Activated T-cell treated with anti-CD3 and anti-CD28 coated beads, Interleukin-2, amount 50 U/mL, for 72 hours (primary cell): ENCODE results near the gene NOSTRIN. TPM values are rescaled to one million over a fixed set of nuclear protein-coding genes. Genes with fewer than 3 reads are reported as not detected.
"Not testable (repeated sequence)": the region's sequence is repeated elsewhere in the genome, so short reads cannot be mapped to it uniquely, and the experiment has no call there.

Experiments used
- ATAC-seq, 2 donors: fragments of 150-1000 bp; cut with Tn5 transposase; replicated peaks in 1 of 2; 2 replicates each; pipeline ENCODE4 v1.10.0; 2021; ENCODE audit warnings: moderate library complexity in 2 of 2, mild to moderate bottlenecking in 1 of 2
- DNase-seq, 2 donors: peaks; one replicate each; pipeline ENCODE4 v3.0.0; 2021 to 2022; ENCODE audit warnings: mixed read lengths in 1 of 2
- H3K27ac Mint-ChIP-seq: one replicate; pipeline ENCODE4 v1.8.0; 2022; ENCODE audit warnings: mild to moderate bottlenecking, moderate library complexity, mixed read lengths
- H3K27me3 Mint-ChIP-seq: one replicate; pipeline ENCODE4 v1.8.0; 2022; ENCODE audit warnings: low read depth, mixed read lengths
- H3K36me3 Mint-ChIP-seq, 2 donors: one replicate each; pipeline ENCODE4 v1.8.0; 2022; ENCODE audit warnings: mixed read lengths in 2 of 2, mild to moderate bottlenecking in 1 of 2; ENCODE audit not compliant: insufficient read depth in 2 of 2
- H3K4me1 Mint-ChIP-seq: one replicate; pipeline ENCODE4 v1.8.0; 2022; ENCODE audit warnings: low read depth, mixed read lengths
- H3K4me3 Mint-ChIP-seq, 2 donors: one replicate each; pipeline ENCODE4 v1.8.0; 2022; ENCODE audit warnings: mild to moderate bottlenecking in 2 of 2, mixed read lengths in 2 of 2, moderate library complexity in 2 of 2
- H3K9me3 Mint-ChIP-seq, 2 donors: one replicate each; pipeline ENCODE4 v1.8.0; 2022; ENCODE audit warnings: mixed read lengths in 2 of 2
- total RNA-seq, 2 donors: library from RNA; stranded (reverse); gene quantifications; one replicate each; pipeline ENCODE4 v1.2.3, GENCODE V29; 2022

Gene NOSTRIN, protein sequence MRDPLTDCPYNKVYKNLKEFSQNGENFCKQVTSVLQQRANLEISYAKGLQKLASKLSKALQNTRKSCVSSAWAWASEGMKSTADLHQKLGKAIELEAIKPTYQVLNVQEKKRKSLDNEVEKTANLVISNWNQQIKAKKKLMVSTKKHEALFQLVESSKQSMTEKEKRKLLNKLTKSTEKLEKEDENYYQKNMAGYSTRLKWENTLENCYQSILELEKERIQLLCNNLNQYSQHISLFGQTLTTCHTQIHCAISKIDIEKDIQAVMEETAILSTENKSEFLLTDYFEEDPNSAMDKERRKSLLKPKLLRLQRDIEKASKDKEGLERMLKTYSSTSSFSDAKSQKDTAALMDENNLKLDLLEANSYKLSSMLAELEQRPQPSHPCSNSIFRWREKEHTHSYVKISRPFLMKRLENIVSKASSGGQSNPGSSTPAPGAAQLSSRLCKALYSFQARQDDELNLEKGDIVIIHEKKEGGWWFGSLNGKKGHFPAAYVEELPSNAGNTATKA
- total RNA-seq = not detected

DNA sequence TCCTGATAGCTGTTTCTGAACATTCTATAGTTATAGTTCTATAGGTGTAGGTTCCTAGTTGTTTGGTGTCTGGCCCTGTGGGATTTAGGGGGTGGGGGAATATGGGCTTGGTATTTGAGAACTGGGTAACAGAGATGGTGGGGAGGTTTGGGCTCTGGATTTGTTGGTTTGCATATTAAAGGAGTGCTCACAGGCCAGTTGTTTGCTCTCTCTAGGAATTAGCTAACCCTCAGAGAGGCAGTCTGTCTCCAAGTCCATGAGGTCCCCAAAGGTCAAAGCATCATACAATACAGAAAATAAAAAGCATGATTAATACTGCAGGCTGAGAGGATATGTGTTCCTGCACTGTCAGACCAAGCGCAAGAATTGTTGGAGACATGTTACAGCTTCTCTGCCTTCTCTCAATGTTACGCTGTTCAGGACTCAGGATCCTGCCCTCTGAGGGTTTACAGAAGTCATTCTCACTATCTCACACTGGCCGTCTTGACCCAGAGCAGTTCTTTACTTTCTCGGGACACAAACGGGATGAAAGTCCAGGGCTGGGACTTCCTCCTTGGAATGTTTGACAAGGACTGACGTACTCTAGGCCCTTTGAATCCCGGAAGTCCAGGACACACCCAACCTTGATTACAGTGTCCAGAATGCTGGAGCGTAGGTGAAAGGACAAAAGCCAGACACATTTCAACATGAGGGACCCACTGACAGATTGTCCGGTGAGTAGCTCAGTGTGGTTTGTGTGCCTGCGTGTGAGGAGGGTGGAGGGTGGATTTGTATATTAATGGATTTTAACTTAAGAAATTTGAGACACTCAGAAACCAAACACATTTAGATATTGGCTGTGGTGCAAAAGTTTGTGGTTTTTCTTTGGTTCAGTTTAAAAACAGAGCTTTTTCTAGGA, at the start of gene NOSTRIN:
NOSTRIN (plus strand) TSS at position 677 of the 898 bp plus-strand sequence; CDS start at position 687, 10 bp downstream.
- ATAC-seq (no peak), DNase-seq (no peak)
- H3K4me3 Mint-ChIP-seq = no peak within 1 kb of the TSS
- H3K9me3 Mint-ChIP-seq = no peaks in the 10 kb centered on the region
- H3K27ac Mint-ChIP-seq = no peak within 1 kb of the TSS
- no peaks in the 10 kb centered on the region for H3K4me1 Mint-ChIP-seq
- peaks cover 6% of the 10 kb centered on the region for H3K27me3 Mint-ChIP-seq
- H3K36me3 Mint-ChIP-seq = no peaks in the 10 kb centered on the region

DNA sequence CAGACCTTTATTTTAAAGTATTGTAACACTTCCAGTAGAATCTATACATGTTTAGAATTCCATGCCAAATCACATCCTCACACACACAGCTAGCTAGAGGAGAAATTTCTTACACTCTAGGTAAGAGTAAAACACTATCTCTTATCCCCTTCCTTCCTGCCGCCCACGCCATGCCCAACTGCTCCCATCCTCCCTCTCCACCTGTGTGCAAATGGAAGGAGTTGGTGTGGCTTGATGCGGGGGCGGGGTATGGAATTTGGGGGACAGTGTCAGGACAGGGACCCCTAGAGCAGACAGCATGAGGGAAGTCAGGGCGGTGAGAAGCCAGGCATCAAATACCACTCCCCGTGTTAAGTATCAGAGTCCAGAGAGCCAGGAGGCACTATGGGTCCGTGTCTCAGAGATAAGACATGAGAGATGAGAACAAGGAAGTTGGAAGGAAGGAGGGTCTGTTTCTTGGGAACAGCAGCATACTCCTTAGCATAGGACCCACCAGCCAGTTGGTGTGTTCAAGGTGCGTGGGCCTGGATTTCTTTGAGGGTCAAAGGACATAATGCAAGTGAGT, 48.6 kb upstream of the NOSTRIN start:
- peaks cover 80% of the 10 kb centered on the region for H3K4me1 Mint-ChIP-seq
- H3K4me3 Mint-ChIP-seq = no peak overlapping the region
- no peak overlapping the region for H3K27ac Mint-ChIP-seq
- no peaks in the 10 kb centered on the region for H3K27me3 Mint-ChIP-seq
- peaks cover 0 to 2% of the 10 kb centered on the region in 2 donors for H3K36me3 Mint-ChIP-seq
- DNase-seq = no peak
- H3K9me3 Mint-ChIP-seq = no peaks in the 10 kb centered on the region
- ATAC-seq = no peak

DNA sequence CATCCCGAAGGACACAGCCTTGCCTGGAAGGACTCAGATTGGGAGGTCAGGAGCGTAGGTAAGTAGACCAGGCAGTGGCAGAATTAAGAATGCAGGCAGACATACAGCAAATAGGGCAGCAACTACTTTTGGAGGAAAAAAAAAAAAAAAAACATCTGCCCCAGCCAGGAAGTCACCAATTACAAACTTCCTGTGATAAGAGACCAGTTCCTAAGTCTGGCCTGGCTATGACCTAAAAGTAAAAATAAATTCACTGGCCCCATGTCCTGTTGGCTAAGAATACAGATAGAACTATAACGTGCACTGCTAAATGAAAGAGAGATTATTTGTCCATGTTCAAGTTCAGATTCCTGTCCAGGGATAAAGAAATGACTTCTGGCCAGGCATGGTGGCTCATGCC, 45.2 kb upstream of the NOSTRIN start:
- no peaks in the 10 kb centered on the region for H3K9me3 Mint-ChIP-seq
- ATAC-seq = no peak
- peaks cover 0 to 2% of the 10 kb centered on the region in 2 donors for H3K36me3 Mint-ChIP-seq
- peaks cover 51% of the 10 kb centered on the region for H3K4me1 Mint-ChIP-seq
- no peak for DNase-seq
- H3K27me3 Mint-ChIP-seq = no peaks in the 10 kb centered on the region
- H3K27ac Mint-ChIP-seq = peak overlapping the region; percentile 15
- no peak overlapping the region for H3K4me3 Mint-ChIP-seq

DNA sequence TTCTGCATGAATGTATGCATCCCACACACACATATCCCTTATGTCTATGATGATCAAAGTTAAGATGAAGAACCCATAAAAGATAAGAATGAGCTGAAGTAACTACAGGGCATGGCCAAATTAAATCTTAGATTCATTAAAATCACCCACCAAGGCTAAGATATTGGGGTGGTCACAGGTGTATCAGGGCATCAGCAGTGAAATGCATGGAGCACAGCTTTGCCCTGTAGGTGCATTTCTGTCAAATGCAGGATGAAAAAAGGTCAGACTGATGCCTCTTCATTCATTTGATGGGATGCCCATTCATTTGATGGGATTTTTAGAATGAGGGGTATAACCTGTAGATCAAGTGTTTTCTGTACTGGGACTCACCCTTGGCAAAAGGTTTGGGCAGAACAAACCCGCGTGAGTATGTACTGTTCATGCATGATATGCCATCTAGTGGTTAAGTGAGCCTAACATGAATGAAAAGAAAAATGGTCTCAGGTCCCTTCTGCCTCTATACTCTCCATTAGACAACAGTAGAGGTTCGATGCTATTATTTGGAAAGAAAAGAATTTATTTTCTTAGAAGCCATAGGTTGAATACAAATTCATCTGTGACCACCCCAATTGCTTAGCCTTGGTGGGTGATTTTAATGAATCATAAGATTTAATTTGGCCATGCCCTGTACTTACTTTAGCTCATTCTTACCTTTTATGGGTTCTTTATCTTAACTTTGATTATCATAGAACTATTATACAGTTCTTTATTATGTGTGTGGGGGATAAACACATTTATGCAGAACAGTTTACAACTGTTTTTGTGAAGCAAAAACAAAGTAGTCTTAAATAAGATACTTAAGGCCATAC, 43.2 kb upstream of the NOSTRIN start:
- Mint-ChIP-seq H3K27ac (no peak overlapping the region), H3K36me3 (peaks cover 0 to 2% of the 10 kb centered on the region in 2 donors), H3K27me3 (no peaks in the 10 kb centered on the region), H3K4me3 (no peak overlapping the region), H3K4me1 (peaks cover 36% of the 10 kb centered on the region), H3K9me3 (no peaks in the 10 kb centered on the region)
- DNase-seq (peak; percentile 10), ATAC-seq (peak; percentile 66 to 75)

DNA sequence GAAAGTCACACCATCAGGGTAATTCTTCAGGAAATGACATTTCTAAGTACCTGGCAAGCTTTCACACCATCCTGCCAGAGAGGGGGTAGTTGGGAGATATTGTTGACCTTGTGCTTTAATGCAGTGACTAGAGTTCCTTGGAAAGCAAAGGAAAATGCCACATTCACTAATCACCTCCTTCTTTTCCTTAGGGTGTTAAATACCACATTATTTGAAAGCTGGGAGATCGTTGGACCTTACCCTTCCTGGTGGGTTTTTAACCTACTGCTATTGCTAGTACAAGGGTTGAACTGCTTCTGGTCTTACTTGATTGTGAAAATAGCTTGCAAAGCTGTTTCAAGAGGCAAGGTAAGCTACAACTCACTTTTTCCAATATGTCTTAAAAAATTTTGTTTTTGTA, 37.0 kb upstream of the NOSTRIN start:
- H3K27me3 Mint-ChIP-seq = no peaks in the 10 kb centered on the region
- DNase-seq (no peak), ATAC-seq (no peak)
- peaks cover 0 to 10% of the 10 kb centered on the region in 2 donors for H3K36me3 Mint-ChIP-seq
- H3K27ac Mint-ChIP-seq = no peak overlapping the region
- H3K4me3 Mint-ChIP-seq = no peak overlapping the region
- peaks cover 7% of the 10 kb centered on the region for H3K4me1 Mint-ChIP-seq
- H3K9me3 Mint-ChIP-seq = no peaks in the 10 kb centered on the region

DNA sequence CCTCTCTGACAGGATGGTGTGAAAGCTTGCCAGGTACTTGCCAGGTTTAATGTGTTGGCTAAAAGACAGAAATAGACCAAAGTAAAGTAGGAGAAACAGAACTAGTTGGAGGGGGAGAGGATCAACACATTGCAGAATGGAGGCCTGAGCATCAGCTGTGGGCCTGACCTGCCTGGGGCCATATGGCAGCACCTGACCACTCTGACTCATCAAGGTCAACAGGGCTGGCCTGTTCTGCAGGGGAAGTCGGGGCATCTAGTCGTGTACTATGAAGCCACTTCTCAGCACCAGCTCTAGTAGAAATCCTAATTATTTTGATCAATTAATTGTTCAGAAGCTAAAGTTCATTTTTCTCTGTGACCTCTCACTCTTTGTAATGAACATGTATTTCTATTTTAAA, 35.8 kb upstream of the NOSTRIN start:
- no peaks in the 10 kb centered on the region for H3K9me3 Mint-ChIP-seq
- H3K27ac Mint-ChIP-seq = no peak overlapping the region
- H3K4me1 Mint-ChIP-seq = peaks cover 7% of the 10 kb centered on the region
- no peak overlapping the region for H3K4me3 Mint-ChIP-seq
- peaks cover 0 to 10% of the 10 kb centered on the region in 2 donors for H3K36me3 Mint-ChIP-seq
- DNase-seq = no peak
- no peaks in the 10 kb centered on the region for H3K27me3 Mint-ChIP-seq
- no peak for ATAC-seq

DNA sequence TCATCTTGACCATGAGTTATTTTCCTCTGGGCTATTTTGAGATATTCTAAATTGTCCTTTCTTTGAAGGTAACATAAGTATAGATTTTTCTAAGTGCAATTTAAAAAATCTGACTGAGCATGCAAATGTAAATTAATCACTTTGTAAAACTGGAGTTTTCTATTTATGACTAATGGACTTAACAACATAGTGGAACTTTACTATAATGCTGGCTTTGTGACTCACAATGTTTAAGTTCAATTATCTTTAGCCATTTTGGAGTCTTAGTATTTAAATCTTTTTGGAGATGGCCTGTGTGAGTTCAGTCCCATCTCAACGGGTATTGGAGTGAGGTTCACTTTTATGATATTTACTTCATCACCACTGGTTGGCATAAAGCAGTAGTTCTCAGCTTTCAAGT, 35.2 kb upstream of the NOSTRIN start:
- Mint-ChIP-seq H3K4me3 (no peak overlapping the region), H3K27me3 (no peaks in the 10 kb centered on the region), H3K4me1 (peaks cover 7% of the 10 kb centered on the region), H3K27ac (no peak overlapping the region), H3K9me3 (no peaks in the 10 kb centered on the region), H3K36me3 (peaks cover 0 to 10% of the 10 kb centered on the region in 2 donors)
- ATAC-seq (no peak), DNase-seq (no peak)

DNA sequence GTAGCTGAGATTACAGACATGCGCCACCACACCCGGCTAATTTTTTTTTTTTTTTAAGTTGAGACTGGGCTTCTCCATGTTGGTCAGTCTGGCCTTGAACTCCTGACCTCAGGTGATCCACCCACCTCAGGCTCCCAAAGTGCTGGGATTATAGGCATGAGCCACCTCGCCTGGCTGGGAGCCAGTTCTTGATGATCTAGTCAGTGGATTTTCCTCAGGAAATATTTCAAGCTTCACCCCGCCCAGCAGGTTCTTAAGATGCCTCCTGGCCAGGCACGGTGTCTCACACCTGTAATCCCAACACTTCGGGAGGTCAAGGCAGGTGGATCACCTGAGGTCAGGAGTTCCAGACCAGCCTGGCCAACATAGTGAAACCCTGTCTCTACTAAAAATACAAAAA, 34.1 kb upstream of the NOSTRIN start:
- not testable (repeated sequence) for DNase-seq, H3K4me1 Mint-ChIP-seq, H3K27me3 Mint-ChIP-seq, ATAC-seq, H3K9me3 Mint-ChIP-seq, H3K27ac Mint-ChIP-seq, H3K4me3 Mint-ChIP-seq
- peaks cover 0 to 12% of the 10 kb centered on the region in 2 donors for H3K36me3 Mint-ChIP-seq

DNA sequence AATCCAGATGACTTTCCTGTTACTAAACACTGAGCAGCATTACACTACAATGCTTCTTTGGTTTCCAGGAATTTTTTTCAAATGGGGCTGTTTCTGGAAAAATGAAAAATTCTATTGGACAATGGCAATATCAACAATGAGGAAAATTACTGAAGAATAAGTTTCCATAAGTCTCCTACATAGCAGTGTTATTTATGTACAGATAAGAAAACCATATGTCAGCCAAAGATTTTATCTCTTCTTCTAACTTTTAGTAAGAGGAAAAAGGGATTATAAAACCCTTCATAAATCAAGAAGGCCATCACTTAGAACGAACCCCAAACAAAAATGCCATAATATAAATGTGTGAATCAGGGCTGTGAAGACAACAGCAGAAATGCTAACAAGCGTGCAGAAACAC, 31.6 kb upstream of the NOSTRIN start:
- Mint-ChIP-seq H3K27me3 (no peaks in the 10 kb centered on the region), H3K4me3 (no peak overlapping the region), H3K4me1 (peaks cover 7% of the 10 kb centered on the region), H3K27ac (no peak overlapping the region), H3K9me3 (no peaks in the 10 kb centered on the region), H3K36me3 (peaks cover 0 to 10% of the 10 kb centered on the region in 2 donors)
- DNase-seq = no peak
- ATAC-seq = no peak

DNA sequence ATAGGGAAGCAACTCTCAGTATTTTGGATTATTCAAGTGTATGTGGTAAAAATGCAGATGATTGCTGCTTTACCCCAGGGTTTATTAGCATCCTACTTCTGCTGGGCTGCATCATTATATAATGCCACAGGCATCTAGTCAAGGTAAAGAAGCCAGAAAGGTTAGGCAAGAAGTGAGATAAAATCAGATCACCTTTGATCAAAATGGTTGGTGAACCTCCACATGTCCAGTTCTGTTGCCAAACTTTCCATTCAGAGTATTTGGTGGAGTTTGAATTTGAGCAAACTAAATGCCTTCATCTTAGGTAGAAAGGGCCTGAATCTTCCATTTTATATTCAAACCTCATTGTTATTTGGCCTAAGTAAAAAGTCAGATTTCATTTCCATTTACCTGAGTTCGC, 29.7 kb upstream of the NOSTRIN start:
- Mint-ChIP-seq H3K4me3 (no peak overlapping the region), H3K9me3 (no peaks in the 10 kb centered on the region), H3K27ac (no peak overlapping the region), H3K4me1 (no peaks in the 10 kb centered on the region), H3K27me3 (no peaks in the 10 kb centered on the region), H3K36me3 (peaks cover 0 to 6% of the 10 kb centered on the region in 2 donors)
- DNase-seq (no peak), ATAC-seq (no peak)

DNA sequence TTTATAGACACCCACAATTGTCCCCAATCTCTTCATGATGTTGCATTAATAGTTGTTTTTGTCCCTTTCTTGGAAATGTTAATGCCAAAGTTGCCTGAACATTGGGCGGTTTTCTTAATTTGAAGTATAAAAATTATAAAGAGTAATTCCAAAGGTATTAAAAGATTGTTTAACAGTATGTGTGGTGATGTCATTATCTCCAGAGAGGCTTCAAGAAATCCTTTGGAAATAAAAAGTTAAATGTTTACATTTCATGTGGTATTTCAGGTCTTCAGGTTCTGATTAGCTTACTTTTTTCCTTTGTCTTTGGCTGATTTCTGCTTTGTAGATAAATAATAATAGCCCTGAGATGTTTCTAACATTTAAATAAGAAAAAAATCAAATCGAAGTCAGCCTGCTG, 29.3 kb upstream of the NOSTRIN start:
- Mint-ChIP-seq H3K27me3 (no peaks in the 10 kb centered on the region), H3K4me3 (no peak overlapping the region), H3K27ac (no peak overlapping the region), H3K36me3 (peaks cover 0 to 5% of the 10 kb centered on the region in 2 donors), H3K4me1 (no peaks in the 10 kb centered on the region), H3K9me3 (no peaks in the 10 kb centered on the region)
- no peak for ATAC-seq
- DNase-seq = no peak

DNA sequence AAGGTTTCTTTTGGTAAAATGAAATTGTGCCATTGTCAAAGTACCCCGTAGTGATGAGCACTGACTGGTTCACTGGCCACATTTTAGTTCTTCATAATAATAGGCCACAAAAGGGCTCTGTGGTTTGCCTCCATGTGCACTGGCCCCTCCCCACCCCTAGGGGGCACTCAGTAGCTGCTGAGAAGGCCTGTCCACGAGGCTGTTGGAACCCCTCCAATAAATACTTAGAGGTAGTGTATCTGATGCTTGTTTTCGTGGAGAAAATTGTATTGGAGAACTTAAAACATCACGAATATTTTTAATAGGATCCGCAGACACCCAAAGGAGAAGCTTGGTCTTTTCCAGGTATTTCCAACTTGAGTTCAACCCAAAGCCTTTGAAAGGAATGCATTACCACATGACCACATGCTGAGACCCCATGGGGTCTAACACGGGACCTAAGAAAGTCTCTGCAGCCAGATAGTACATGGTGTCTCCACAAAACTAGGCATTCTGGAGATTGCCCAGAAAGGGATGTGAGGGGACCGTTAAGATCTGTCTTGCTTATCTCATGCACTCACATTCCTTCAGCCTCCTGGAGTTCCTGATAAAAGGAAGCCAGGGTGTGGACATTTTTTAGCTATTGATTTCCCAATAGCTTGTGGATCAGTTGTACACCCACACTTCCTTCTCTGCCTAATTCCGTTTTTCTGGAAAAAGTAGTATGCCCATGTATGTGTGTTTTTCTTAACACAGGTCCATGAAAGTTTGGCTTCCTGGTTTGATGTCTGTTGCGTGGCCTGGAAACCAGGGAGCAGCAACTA, 28.5 kb upstream of the NOSTRIN start:
- peak in 1 of 2 donors; percentile 49 for ATAC-seq
- peak; percentile 34 to 53 for DNase-seq
- Mint-ChIP-seq H3K27me3 (no peaks in the 10 kb centered on the region), H3K9me3 (no peaks in the 10 kb centered on the region), H3K4me3 (no peak overlapping the region), H3K36me3 (peaks cover 0 to 3% of the 10 kb centered on the region in 2 donors), H3K27ac (no peak overlapping the region), H3K4me1 (no peaks in the 10 kb centered on the region)
